Measurements from ENCODE around the gene BMERB1.
A peak's percentile ranks its signal among the peaks of the same experiment; 100 is the strongest.
"Not testable (repeated sequence)": the region's sequence is repeated elsewhere in the genome, so short reads cannot be mapped to it uniquely, and the experiment has no call there.

Gene BMERB1

GRCh38 chr16:15605839-15606517, 171.6 kb downstream of the BMERB1 start:
- Histone ChIP-seq H3K4me3 (ENCODE audit: low read length in 2 of 2) (no peak overlapping the region), H3K9ac (ENCODE audit: low read length in 2 of 2) (no peak overlapping the region), H3K27ac (ENCODE audit: low read length) (no peak overlapping the region), H3K4me1 (ENCODE audit: control insufficient read depth, insufficient read depth, low read length) (no peaks in the 10 kb centered on the region), H3K27me3 (ENCODE audit: control insufficient read depth in 1 of 2, insufficient read depth in 2 of 2, low read length in 2 of 2) (no peaks in the 10 kb centered on the region), H3K36me3 (ENCODE audit: control insufficient read depth in 2 of 2, insufficient read depth in 2 of 2, low read length in 2 of 2) (peaks cover 64 to 70% of the 10 kb centered on the region in 2 donors), H3K9me3 (ENCODE audit: control insufficient read depth in 2 of 2, low read length in 2 of 2) (no peaks in the 10 kb centered on the region)

GRCh38 chr16:15606518-15607220, 172.3 kb downstream of the BMERB1 start:
- Histone ChIP-seq H3K9me3 (ENCODE audit: control insufficient read depth in 2 of 2, low read length in 2 of 2) (no peaks in the 10 kb centered on the region), H3K4me1 (ENCODE audit: control insufficient read depth, insufficient read depth, low read length) (no peaks in the 10 kb centered on the region), H3K27me3 (ENCODE audit: control insufficient read depth in 1 of 2, insufficient read depth in 2 of 2, low read length in 2 of 2) (no peaks in the 10 kb centered on the region), H3K9ac (ENCODE audit: low read length in 2 of 2) (no peak overlapping the region), H3K4me3 (ENCODE audit: low read length in 2 of 2) (no peak overlapping the region), H3K36me3 (ENCODE audit: control insufficient read depth in 2 of 2, insufficient read depth in 2 of 2, low read length in 2 of 2) (peaks cover 62 to 66% of the 10 kb centered on the region in 2 donors), H3K27ac (ENCODE audit: low read length) (no peak overlapping the region)

- H3K9me3 ChIP-seq (ENCODE audit: control insufficient read depth in 2 of 2, low read length in 2 of 2); H3K27ac ChIP-seq (ENCODE audit: low read length); H3K4me1 ChIP-seq (ENCODE audit: control insufficient read depth, insufficient read depth, low read length); H3K9ac ChIP-seq (ENCODE audit: low read length in 2 of 2); H3K27me3 ChIP-seq (ENCODE audit: control insufficient read depth in 1 of 2, insufficient read depth in 2 of 2, low read length in 2 of 2); H3K4me3 ChIP-seq (ENCODE audit: low read length in 2 of 2): not testable (repeated sequence)
- peaks cover 62 to 67% of the 10 kb centered on the region in 2 donors for H3K36me3 ChIP-seq (ENCODE audit: control insufficient read depth in 2 of 2, insufficient read depth in 2 of 2, low read length in 2 of 2)
These were observed 172.9 kb downstream of the BMERB1 start for GRCh38 chr16:15607221-15607699.

GRCh38 chr16:15607700-15608396, 173.5 kb downstream of the BMERB1 start:
- H3K36me3 ChIP-seq (ENCODE audit: control insufficient read depth in 2 of 2, insufficient read depth in 2 of 2, low read length in 2 of 2): peaks cover 62 to 67% of the 10 kb centered on the region in 2 donors
- no peaks in the 10 kb centered on the region for H3K4me1 ChIP-seq (ENCODE audit: control insufficient read depth, insufficient read depth, low read length)
- H3K27me3 ChIP-seq (ENCODE audit: control insufficient read depth in 1 of 2, insufficient read depth in 2 of 2, low read length in 2 of 2): no peaks in the 10 kb centered on the region
- H3K27ac ChIP-seq (ENCODE audit: low read length): no peak overlapping the region
- no peaks in the 10 kb centered on the region for H3K9me3 ChIP-seq (ENCODE audit: control insufficient read depth in 2 of 2, low read length in 2 of 2)
- H3K9ac ChIP-seq (ENCODE audit: low read length in 2 of 2): peak overlapping the region in 1 of 2 donors; percentile 21
- no peak overlapping the region for H3K4me3 ChIP-seq (ENCODE audit: low read length in 2 of 2)

- peaks cover 58 to 65% of the 10 kb centered on the region in 2 donors for H3K36me3 ChIP-seq (ENCODE audit: control insufficient read depth in 2 of 2, insufficient read depth in 2 of 2, low read length in 2 of 2)
- no peak overlapping the region for H3K27ac ChIP-seq (ENCODE audit: low read length)
These were observed 174.3 kb downstream of the BMERB1 start for GRCh38 chr16:15608398-15609285.

GRCh38 chr16:15609286-15609649, 174.9 kb downstream of the BMERB1 start:
- Histone ChIP-seq H3K27me3 (ENCODE audit: control insufficient read depth in 1 of 2, insufficient read depth in 2 of 2, low read length in 2 of 2) (no peaks in the 10 kb centered on the region), H3K27ac (ENCODE audit: low read length) (no peak overlapping the region), H3K9ac (ENCODE audit: low read length in 2 of 2) (no peak overlapping the region), H3K4me3 (ENCODE audit: low read length in 2 of 2) (no peak overlapping the region), H3K4me1 (ENCODE audit: control insufficient read depth, insufficient read depth, low read length) (no peaks in the 10 kb centered on the region), H3K9me3 (ENCODE audit: control insufficient read depth in 2 of 2, low read length in 2 of 2) (no peaks in the 10 kb centered on the region), H3K36me3 (ENCODE audit: control insufficient read depth in 2 of 2, insufficient read depth in 2 of 2, low read length in 2 of 2) (peaks cover 55 to 62% of the 10 kb centered on the region in 2 donors)

More at GRCh38 chr16:15608398-15609285, 174.3 kb downstream of the BMERB1 start:
- Histone ChIP-seq H3K9me3 (ENCODE audit: control insufficient read depth in 2 of 2, low read length in 2 of 2) (no peaks in the 10 kb centered on the region), H3K27me3 (ENCODE audit: control insufficient read depth in 1 of 2, insufficient read depth in 2 of 2, low read length in 2 of 2) (no peaks in the 10 kb centered on the region), H3K4me3 (ENCODE audit: low read length in 2 of 2) (no peak overlapping the region), H3K4me1 (ENCODE audit: control insufficient read depth, insufficient read depth, low read length) (no peaks in the 10 kb centered on the region), H3K9ac (ENCODE audit: low read length in 2 of 2) (no peak overlapping the region)

GRCh38 chr16:15610369-15610871, 176.0 kb downstream of the BMERB1 start:
- H3K9me3 ChIP-seq (ENCODE audit: control insufficient read depth in 2 of 2, low read length in 2 of 2): no peaks in the 10 kb centered on the region
- no peaks in the 10 kb centered on the region for H3K27me3 ChIP-seq (ENCODE audit: control insufficient read depth in 1 of 2, insufficient read depth in 2 of 2, low read length in 2 of 2)
- no peak overlapping the region for H3K4me3 ChIP-seq (ENCODE audit: low read length in 2 of 2)
- H3K9ac ChIP-seq (ENCODE audit: low read length in 2 of 2): no peak overlapping the region
- H3K4me1 ChIP-seq (ENCODE audit: control insufficient read depth, insufficient read depth, low read length): no peaks in the 10 kb centered on the region
- no peak overlapping the region for H3K27ac ChIP-seq (ENCODE audit: low read length)
- peaks cover 53 to 54% of the 10 kb centered on the region in 2 donors for H3K36me3 ChIP-seq (ENCODE audit: control insufficient read depth in 2 of 2, insufficient read depth in 2 of 2, low read length in 2 of 2)

- Histone ChIP-seq H3K27me3 (ENCODE audit: control insufficient read depth in 1 of 2, insufficient read depth in 2 of 2, low read length in 2 of 2) (no peaks in the 10 kb centered on the region), H3K4me1 (ENCODE audit: control insufficient read depth, insufficient read depth, low read length) (no peaks in the 10 kb centered on the region), H3K36me3 (ENCODE audit: control insufficient read depth in 2 of 2, insufficient read depth in 2 of 2, low read length in 2 of 2) (peaks cover 54 to 58% of the 10 kb centered on the region in 2 donors), H3K27ac (ENCODE audit: low read length) (no peak overlapping the region), H3K9me3 (ENCODE audit: control insufficient read depth in 2 of 2, low read length in 2 of 2) (no peaks in the 10 kb centered on the region), H3K9ac (ENCODE audit: low read length in 2 of 2) (no peak overlapping the region), H3K4me3 (ENCODE audit: low read length in 2 of 2) (no peak overlapping the region)
These were observed 177.2 kb downstream of the BMERB1 start for GRCh38 chr16:15611610-15612009.

- Histone ChIP-seq H3K9me3 (ENCODE audit: control insufficient read depth in 2 of 2, low read length in 2 of 2) (no peaks in the 10 kb centered on the region), H3K27me3 (ENCODE audit: control insufficient read depth in 1 of 2, insufficient read depth in 2 of 2, low read length in 2 of 2) (no peaks in the 10 kb centered on the region), H3K36me3 (ENCODE audit: control insufficient read depth in 2 of 2, insufficient read depth in 2 of 2, low read length in 2 of 2) (peaks cover 61 to 70% of the 10 kb centered on the region in 2 donors), H3K4me3 (ENCODE audit: low read length in 2 of 2) (no peak overlapping the region), H3K27ac (ENCODE audit: low read length) (no peak overlapping the region), H3K4me1 (ENCODE audit: control insufficient read depth, insufficient read depth, low read length) (no peaks in the 10 kb centered on the region), H3K9ac (ENCODE audit: low read length in 2 of 2) (no peak overlapping the region)
These were observed 179.3 kb downstream of the BMERB1 start for GRCh38 chr16:15613676-15614075.

- H3K4me1 ChIP-seq (ENCODE audit: control insufficient read depth, insufficient read depth, low read length): peaks cover 2% of the 10 kb centered on the region
- H3K27me3 ChIP-seq (ENCODE audit: control insufficient read depth in 1 of 2, insufficient read depth in 2 of 2, low read length in 2 of 2): no peaks in the 10 kb centered on the region
- H3K9ac ChIP-seq (ENCODE audit: low read length in 2 of 2): no peak overlapping the region
- peaks cover 68 to 74% of the 10 kb centered on the region in 2 donors for H3K36me3 ChIP-seq (ENCODE audit: control insufficient read depth in 2 of 2, insufficient read depth in 2 of 2, low read length in 2 of 2)
- no peak overlapping the region for H3K27ac ChIP-seq (ENCODE audit: low read length)
- H3K4me3 ChIP-seq (ENCODE audit: low read length in 2 of 2): no peak overlapping the region
- no peaks in the 10 kb centered on the region for H3K9me3 ChIP-seq (ENCODE audit: control insufficient read depth in 2 of 2, low read length in 2 of 2)
These were observed 181.6 kb downstream of the BMERB1 start for GRCh38 chr16:15616012-15616411.
